Measurements from ENCODE around the gene DLAT.
"Not testable (repeated sequence)": the region's sequence is repeated elsewhere in the genome, so short reads cannot be mapped to it uniquely, and the experiment has no call there.

Gene DLAT

DNA sequence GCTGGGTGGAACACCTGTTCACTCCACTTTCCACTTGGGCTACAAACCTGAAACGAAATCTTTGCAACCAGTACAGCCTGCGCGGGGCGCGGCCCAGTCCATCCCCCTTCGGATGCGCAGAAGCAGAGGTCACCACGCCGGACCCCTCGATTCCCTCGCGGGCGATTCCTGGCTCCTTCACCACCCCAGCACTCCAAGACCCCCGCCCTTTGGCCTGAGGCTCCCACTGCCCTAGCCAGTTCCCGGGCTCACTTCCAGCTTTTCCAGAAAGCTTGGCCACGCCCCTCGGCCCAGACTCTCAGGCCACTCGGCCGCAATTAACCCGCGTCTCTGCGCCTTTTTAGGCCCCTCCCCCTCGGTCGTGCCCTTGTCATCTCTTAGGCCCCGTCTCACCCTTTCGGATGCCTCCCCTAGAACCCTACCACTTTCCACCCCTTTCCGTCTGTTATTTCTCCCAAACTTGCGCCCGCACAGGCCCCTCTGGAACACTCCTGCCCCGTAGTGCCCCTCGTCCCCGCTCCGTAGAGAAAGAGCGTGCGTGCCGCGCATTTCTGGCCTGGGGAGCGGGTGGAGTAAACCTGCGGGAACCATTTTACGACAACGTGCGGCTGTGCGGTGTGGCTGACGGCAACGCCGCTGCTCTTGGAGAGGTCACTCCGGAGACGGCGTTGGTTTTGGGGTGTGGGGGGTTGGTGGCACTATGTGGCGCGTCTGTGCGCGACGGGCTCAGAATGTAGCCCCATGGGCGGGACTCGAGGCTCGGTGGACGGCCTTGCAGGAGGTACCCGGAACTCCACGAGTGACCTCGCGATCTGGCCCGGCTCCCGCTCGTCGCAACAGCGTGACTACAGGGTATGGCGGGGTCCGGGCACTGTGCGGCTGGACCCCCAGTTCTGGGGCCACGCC is at the start of gene DLAT:
Gene DLAT (plus strand): TSS at position 636 of the 906 bp plus-strand sequence. CDS start 65 bp downstream, at position 701.
- peak; percentile 88 for DNase-seq (ENCODE audit: low spot score)

- DNase-seq (ENCODE audit: low spot score), result no peak
Measured at GRCh38 chr11:111976119-111976766, 49.0 kb upstream of the DLAT start.

DNA sequence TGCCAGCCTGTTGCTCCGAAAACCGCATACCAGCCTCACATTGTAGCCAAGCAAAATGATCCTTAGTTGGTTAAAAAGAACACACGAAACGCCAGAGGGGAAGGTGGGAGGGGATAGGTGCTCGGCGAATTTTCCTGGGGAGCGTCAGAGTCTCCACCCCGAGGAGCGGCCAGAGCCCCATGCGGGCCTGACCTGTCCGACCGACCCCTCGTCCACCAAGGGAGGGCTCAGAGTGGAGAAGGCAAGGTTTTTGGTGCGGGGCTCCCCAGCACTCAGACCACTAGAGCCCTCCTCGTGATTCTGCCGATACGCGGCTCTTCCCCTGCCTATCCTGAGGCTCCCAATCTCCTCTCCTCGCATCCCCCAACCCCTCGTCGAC is 48.5 kb upstream of the DLAT start:
- DNase-seq (ENCODE audit: low spot score), result no peak

DNA sequence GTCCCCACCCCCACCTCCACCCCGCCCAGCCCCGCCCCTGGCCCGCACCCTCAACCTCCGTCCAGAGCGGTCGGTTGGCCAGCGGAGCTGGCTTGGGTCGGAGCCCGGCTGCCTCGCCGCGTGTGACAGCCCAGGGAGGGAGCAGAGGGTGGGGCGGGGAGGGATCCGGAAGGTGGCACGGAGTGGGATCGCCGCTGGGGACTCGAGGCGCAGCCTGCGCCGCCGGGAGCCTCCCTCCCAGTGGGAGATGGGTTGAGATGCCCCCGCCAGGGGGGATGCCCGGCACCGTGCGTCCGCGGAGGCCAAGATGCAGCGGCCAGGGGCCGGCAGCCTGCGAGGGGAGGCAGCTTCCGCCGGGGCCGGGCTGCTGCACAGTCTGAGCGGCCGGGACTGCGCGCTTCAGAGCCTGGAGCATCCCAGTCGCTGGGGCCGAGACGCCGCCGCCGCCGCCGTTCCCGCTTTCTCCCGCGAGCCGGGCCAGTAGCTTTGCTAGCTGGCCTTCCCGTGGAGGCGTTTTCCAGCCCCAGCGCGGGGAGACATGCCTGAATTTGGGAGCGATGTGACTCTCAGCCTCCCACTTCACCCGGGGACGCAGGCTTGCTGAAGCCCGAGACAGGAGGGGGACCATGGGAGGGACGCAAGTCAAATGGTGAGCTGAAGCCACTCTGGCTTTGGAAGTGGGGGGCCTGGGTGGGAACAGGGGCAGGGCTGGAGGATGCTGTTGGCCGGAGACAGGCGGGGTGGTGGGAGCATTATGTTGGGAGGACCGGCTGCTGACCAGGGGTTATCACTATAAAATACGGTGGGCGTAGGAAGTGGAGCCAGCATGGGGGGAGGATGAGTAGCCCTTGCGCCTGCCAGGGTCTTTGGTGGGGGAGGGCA is 47.8 kb upstream of the DLAT start:
- DNase-seq (ENCODE audit: low spot score), result peak; percentile 66

GRCh38 chr11:111978028-111978771 is 47.0 kb upstream of the DLAT start:
- peak; percentile 91 for DNase-seq (ENCODE audit: low spot score)

DNA sequence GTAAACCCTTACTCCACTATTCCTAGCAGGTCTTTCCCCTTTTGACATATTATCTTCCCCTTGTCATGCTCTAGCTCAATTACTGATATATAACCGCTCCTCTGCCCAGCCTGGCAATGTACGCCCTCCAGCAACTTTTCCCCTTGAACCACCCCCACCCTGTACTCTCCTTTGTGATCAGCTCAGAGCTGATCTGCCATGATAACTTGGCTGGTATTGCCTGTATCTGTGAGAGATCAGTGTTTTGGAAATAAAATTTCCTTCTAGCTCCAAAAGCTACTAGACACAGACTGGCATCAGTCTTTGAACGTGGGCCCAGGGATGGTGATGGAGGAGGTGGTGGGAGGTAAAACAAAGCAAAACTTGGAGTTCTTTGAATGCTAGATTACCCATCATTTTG is 45.1 kb upstream of the DLAT start:
- no peak for DNase-seq (ENCODE audit: low spot score)

DNA sequence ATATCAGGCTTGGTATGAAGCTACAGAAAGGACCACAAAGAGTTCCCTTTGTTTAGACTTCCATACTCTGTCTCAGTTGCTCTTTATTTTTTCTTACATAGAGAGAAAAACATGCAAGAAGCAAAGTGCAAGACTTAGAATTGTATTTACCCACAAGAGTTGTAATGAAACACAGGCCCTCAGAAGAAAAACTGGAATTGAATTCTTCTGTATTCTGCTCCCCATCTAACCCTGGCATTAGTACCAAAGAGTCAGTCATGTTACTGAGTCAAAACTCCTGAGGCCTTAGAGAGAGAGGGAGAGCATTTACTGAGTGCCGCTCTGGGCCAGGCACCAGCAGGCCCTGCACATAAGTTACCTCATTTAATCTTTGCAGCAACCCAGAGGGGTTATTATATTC is 43.9 kb upstream of the DLAT start:
- no peak for DNase-seq (ENCODE audit: low spot score)

DNA sequence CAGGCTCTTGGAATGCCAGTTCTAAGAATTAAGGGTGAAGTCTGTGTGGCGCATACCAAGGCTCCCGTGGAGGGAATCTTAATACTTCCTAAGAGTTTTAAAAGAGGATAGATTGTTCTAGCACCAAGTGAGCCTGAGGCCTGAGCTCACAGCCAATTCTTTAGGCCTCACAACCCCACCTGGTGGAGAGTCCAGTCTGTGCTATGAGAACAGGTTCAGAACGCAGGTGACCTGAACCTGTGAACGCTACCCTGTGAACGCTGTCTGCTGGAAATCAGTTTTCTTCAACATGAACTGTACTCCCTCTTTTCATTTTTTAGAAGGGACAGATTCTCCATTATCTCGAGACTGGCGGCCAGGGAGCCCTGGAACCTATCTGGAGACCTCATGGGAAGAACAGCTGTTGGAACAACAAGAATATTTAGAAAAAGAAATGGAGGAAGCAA is 43.2 kb upstream of the DLAT start:
- DNase-seq (ENCODE audit: low spot score), result no peak

- no peak for DNase-seq (ENCODE audit: low spot score)
Measured at GRCh38 chr11:111982541-111983186, 42.5 kb upstream of the DLAT start.

GRCh38 chr11:111983187-111983986 is 41.8 kb upstream of the DLAT start:
- DNase-seq (ENCODE audit: low spot score), result peak; percentile 84

- no peak for DNase-seq (ENCODE audit: low spot score)
Measured at GRCh38 chr11:111986589-111986988, 38.6 kb upstream of the DLAT start.

DNA sequence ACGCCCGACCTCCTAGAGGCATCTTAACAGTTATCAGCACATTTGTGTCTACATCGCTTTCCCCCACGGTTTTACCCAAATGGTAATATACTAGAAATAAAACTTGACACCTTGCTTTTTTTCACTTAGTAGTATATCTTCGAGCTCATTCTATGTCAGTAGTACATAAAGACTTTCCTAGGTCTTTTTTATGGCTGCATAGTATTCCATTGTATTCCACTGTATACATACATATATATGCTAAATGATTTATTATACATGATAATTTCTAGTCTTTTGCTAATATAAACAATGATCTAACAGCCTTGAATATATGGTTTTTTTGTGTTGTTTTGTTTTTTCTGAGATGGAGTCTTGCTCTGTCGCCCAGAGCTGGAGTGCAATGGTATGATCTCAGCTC is 34.8 kb upstream of the DLAT start:
- DNase-seq (ENCODE audit: low spot score), result no peak

GRCh38 chr11:111992206-111992855 is 32.9 kb upstream of the DLAT start:
- no peak for DNase-seq (ENCODE audit: low spot score)

DNA sequence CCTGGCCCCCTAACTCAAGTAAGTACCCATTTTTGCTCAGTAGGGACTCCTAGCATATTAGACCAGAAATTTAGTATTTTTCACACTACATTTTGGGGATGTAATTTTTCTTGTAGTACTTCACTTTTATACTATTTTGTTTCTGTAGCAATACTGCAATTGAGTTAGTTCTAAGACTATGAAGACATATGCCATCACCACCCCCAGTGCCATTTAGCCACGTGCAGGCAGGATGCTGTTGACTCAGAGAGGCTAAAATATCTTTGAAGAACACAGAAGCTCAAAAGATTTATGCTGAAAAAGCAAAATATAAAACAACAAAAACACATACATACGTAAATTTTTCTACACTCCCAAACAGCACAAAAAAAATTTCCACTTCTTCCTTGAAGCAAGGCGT is 29.1 kb upstream of the DLAT start:
- no peak for DNase-seq (ENCODE audit: low spot score)

- not testable (repeated sequence) for DNase-seq (ENCODE audit: low spot score)
Measured at GRCh38 chr11:111996669-111997068, 28.5 kb upstream of the DLAT start.

GRCh38 chr11:111999111-111999510 is 26.1 kb upstream of the DLAT start:
- DNase-seq (ENCODE audit: low spot score), result no peak

DNA sequence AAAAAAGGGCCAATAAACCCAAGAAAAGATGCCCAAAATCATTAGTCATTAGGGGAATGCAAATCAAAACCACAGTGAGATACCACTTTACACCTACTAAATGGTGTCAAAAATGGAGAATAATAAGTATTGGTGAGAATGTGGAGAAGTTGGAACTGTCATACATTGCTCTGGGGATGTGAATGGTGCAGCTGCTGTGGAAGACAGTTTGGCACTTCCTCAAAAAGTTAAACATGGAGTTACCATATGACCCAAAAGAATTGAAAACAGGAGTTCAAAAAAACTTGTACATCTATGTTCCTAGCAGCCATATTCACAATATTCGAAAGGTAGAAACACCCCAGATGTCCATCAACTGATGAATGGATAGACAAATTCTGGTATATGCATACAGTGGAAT is 24.5 kb upstream of the DLAT start:
- DNase-seq (ENCODE audit: low spot score), result no peak

- DNase-seq (ENCODE audit: low spot score), result no peak
Measured at GRCh38 chr11:112002491-112003216, 22.6 kb upstream of the DLAT start.

DNA sequence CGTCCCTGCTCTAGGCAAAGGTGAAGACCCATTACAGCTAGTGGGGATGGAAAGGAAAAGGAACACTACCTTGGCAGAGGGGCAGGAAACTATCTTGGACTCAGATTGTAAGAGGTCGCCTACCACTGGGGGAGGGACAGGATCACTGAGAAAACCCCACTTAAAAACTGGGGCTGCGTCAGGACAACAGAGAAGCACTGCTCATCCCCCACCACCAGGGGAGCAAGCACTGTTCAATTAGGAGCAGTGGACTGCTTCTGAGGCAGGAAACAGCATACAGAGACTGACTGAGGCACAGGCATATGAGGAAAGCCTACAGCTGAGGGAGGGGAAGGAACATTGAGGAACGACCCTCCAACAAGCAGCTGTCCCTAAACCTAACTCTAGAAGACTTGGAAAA is 20.8 kb upstream of the DLAT start:
- no peak for DNase-seq (ENCODE audit: low spot score)
